Neural cell (in vitro differentiated cells): ENCODE results near the gene PPP1R9B.

ENCODE experiments used
- EZH2 ChIP-seq: fragments of 200-600, 300-800 bp; shearing (Covaris generic), sonication (generic); IDR thresholded peaks from 2 replicates; pipeline ENCODE4 v1.6.1; 2014; ENCODE audit warnings: antibody characterized with exemption, low read length, borderline replicate concordance, mild to moderate bottlenecking; ENCODE audit not compliant: insufficient read depth, poor library complexity, severe bottlenecking
- TAF1 ChIP-seq: IDR thresholded peaks from 2 replicates; pipeline ENCODE4 v1.6.1; 2012; ENCODE audit warnings: low read depth
- TF ChIP-seq, protein P1 (sequence below): fragments of 450-650 bp; IDR thresholded peaks from 2 replicates; pipeline ENCODE4 v1.5.1; 2014; ENCODE audit warnings: antibody characterized with exemption, mild to moderate bottlenecking, moderate library complexity; ENCODE audit not compliant: poor library complexity, severe bottlenecking

DNA sequence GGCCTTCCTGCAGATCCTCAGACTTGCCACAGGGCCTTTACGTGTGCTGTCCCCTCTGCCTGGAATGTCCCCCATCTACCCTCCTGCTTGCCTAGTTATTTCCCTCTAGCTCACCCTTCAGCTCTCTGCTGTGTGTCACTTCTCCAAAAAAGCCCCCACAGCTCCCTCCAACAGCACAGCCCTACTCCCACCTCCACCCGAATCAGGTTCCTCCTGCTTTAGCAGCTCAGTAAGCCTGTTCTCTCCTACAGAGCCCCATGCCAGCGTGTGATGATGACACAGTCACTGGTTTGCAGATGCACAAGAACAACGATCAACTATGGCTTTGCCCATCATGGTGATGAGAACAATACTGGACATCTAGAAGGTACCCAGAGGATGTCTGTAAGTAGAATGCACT is 13.4 kb downstream of the PPP1R9B start:
- no peak for TF ChIP-seq EZH2
- TF ChIP-seq, protein P1, sequence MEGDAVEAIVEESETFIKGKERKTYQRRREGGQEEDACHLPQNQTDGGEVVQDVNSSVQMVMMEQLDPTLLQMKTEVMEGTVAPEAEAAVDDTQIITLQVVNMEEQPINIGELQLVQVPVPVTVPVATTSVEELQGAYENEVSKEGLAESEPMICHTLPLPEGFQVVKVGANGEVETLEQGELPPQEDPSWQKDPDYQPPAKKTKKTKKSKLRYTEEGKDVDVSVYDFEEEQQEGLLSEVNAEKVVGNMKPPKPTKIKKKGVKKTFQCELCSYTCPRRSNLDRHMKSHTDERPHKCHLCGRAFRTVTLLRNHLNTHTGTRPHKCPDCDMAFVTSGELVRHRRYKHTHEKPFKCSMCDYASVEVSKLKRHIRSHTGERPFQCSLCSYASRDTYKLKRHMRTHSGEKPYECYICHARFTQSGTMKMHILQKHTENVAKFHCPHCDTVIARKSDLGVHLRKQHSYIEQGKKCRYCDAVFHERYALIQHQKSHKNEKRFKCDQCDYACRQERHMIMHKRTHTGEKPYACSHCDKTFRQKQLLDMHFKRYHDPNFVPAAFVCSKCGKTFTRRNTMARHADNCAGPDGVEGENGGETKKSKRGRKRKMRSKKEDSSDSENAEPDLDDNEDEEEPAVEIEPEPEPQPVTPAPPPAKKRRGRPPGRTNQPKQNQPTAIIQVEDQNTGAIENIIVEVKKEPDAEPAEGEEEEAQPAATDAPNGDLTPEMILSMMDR = no peak
- TF ChIP-seq TAF1 = no peak
